A549 treated with CORT108297 at 1 μM for 4 hours (cell line): ENCODE results near the gene IPPK. TPM values are rescaled to one million over a fixed set of nuclear protein-coding genes. Genes with fewer than 3 reads are reported as not detected.

ENCODE experiments used
- total RNA-seq: library from RNA; stranded (reverse); fragments of 200-300 nt; extraction: Qiagen RNA extraction; gene quantifications from 5 replicates; pipeline ENCODE4 v1.2.3, GENCODE V29; 2022

IPPK gene, protein sequence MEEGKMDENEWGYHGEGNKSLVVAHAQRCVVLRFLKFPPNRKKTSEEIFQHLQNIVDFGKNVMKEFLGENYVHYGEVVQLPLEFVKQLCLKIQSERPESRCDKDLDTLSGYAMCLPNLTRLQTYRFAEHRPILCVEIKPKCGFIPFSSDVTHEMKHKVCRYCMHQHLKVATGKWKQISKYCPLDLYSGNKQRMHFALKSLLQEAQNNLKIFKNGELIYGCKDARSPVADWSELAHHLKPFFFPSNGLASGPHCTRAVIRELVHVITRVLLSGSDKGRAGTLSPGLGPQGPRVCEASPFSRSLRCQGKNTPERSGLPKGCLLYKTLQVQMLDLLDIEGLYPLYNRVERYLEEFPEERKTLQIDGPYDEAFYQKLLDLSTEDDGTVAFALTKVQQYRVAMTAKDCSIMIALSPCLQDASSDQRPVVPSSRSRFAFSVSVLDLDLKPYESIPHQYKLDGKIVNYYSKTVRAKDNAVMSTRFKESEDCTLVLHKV
- total RNA-seq, result 12.0 to 14.4 TPM (median 13.9 TPM) in 5 replicates

GRCh38 chr9:92669890-92670708 lies at the start of gene IPPK:
TSS of gene IPPK (minus strand) at chr9:92670131. CDS start at chr9:92669988, 143 bp downstream.

Other genes starting within 250 kb of the IPPK start
- not detected in 5 replicates for gene OMD, start 245.7 kb downstream of the IPPK start, total RNA-seq
- not detected in 5 replicates for gene ASPN, start 187.6 kb downstream of the IPPK start, total RNA-seq
- 0.13 to 0.30 TPM (median 0.19 TPM) in 5 replicates for gene ECM2, start 134.1 kb downstream of the IPPK start, total RNA-seq
- gene BICD2, start 94.7 kb upstream of the IPPK start, total RNA-seq, result 27.5 to 34.0 TPM (median 32.6 TPM) in 5 replicates
- 1.7 to 2.8 TPM (median 1.8 TPM) in 5 replicates for gene ZNF484, start 207.9 kb upstream of the IPPK start, total RNA-seq